ENCODE data around the gene TEX14.
"Not testable (repeated sequence)": the region's sequence is repeated elsewhere in the genome, so short reads cannot be mapped to it uniquely, and the experiment has no call there.

TEX14 gene

DNA sequence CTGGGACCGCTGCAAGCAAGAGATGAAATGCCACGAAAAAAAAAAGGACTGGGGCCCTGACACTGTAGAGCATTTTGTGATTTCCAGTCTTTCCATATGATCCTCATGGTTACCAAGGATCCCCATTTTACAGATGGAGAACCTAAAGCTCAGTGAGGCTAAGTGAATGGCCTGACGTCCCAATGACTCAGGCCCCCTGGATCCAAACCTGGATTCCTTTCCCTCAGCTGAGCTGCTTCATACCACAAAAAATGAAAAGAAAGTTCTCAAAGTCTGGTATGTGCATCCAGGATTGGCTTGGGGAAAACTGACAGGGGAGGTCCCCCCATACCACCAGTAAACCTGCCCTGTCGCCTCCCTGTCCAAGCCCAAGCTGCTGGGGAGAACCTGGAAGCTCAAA, 80.5 kb downstream of the TEX14 start:
- DNase-seq (ENCODE audit: low read depth) = no peak

DNA sequence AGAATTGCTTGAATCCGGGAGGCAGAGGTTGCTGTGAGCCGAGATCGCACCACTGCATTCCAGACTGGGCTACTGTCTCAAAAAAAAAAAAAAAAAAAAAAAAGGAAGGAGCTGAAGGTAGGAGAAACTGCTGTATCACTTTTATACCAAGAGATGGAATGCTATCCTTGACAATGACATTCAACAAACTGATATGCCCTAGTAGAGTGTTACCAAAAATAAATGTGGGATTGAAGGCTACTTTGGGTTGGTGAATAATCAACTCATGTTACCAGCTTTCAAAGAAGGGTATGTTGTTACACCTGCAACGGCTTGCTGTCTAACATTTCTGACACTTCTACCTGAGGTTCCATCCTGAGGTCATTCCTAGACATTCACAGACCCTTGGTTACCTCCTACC, 84.9 kb downstream of the TEX14 start:
- no peak for DNase-seq (ENCODE audit: low read depth)

DNA sequence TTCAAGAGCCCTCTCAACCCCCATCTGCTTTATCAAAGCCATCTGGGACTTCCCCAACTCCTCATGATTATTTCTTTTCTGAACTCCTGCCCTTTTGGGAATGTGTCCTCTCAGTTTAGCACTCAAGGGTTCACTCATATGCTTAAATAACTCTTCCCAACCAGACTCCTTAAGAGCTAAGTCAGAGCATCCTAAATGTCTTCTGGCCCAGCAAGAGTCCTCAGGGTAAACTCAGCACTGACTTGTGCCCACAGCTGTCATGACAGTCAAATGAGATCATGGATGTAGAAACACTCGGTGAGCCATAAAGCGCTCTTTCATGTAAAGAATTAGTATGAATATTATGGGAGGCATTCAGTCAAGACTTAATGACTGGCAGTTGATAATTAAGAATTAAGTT, 85.9 kb downstream of the TEX14 start:
- DNase-seq (ENCODE audit: low read depth) = no peak

DNA sequence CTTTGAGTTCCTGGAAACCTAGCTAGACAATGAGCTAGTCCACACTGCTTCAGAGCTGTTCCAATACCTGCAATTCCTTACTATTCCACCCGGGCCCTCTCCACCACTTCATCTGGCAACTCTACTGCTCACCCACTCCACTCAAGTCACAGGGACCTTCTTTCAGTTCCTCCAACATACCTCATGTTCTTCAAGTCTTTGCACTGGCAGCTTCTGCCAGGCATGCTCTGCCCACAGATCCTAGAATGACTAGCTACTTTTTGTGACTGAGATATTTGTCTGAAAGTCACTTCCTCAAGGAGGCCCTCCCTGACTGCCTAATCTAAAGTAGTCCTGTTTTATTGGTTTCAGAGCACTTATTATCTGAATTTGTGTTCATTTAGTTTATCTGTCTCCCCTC, 86.4 kb downstream of the TEX14 start:
- DNase-seq (ENCODE audit: low read depth) = no peak

DNA sequence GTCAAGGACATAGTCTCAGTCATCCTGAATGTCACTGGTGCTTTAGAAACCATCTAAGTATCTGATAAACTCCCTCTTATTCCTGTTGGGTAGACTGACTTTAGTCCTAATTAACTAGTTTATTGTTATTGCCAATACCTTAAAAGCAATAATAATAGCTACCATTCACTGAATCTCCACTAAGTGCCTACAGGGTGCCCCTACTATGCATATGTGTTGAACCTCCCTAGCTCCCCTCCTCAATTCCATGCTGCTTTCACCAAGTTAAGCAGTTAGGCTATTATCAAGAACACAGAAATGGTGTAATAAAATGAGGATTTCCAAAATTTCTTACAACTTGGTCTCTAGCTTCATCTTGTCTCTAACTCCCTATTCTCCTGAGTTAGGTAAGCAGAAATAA, 89.9 kb downstream of the TEX14 start:
- DNase-seq (ENCODE audit: low read depth) = no peak

DNA sequence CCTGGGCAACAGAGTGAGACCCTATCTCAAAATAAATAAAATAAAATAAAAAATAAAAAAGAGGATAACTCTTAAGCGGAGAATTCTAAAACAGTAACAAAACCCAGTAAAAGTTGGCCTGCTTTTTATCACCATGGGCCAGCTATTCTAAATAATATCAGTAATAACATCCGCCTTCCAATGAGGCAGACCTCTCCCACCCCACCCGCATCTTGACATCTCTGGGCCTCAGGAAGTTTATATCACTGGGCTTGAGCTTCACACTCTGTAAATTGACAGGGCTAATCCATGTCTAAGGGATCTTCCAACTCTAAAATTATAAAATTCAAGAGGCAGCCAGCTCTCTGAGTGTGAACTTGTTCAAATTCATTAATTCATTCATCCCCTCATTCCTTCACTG, 94.5 kb downstream of the TEX14 start:
- DNase-seq (ENCODE audit: low read depth) = no peak

DNA sequence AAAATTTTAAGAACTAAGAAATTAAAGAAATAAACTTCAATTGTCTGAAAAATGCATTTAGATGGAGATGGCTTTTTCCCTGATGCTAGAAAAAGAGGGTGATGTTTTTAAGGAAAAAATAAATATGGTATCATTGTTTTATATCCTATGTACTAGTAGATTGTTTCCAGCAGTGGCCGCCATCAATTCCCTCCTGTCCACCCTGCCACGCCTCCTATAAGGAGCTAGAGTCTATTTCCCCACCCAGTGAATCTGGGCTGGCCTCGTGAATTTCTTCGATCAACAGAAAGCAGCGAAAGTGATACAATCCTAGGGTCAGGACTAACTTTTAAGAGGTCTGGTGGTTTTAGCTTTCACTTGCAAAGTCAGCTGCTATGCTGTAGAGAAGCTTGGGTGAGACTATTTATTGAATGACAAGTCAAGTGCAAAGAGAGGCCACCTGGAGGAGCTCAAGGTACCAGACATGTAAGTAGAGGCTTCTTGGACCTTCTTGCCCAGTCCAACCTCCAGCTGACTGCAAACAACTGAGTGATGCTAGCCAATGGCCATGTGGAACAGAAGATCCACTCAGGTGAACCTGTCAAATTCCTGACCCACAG, 96.6 kb downstream of the TEX14 start:
- DNase-seq (ENCODE audit: low read depth) = no peak

DNA sequence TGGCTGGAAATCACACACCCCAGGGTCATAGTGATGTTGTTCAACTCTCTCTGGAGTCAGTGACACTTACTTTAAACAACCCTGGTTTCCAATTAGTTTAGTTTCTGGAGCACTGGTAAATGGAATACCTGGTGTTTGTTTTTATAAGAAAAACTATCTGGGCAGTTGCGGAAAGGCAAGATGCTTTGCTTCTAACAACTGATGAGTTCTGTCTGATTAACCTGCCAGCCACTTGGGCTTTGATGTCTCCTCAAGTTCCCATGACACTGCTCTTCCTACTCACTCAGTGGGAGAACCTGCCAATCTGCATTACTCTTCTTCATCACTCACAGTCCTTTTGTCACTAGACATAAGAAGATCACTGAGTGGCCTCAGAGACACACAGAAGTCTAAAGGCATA, 98.7 kb downstream of the TEX14 start:
- DNase-seq (ENCODE audit: low read depth) = no peak

DNA sequence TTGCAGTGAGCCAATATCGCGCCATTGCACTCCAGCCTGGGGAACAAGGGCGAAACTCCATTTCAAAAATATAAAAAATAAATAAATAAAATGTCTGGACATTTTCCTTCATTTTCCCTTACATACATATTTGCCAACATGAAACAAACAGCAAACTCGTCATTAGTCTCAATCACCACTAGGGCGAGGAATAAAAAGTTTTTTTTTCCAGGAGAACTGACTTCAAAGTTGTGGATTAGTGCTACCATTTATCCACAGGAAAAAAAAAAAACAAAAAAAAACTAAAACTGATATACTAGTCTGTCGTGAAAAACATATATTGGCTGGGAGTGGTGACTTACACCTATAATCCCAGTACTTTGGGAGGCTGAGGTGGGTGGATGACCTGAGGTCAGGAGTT, 100.4 kb downstream of the TEX14 start:
- no peak for DNase-seq (ENCODE audit: low read depth)

DNA sequence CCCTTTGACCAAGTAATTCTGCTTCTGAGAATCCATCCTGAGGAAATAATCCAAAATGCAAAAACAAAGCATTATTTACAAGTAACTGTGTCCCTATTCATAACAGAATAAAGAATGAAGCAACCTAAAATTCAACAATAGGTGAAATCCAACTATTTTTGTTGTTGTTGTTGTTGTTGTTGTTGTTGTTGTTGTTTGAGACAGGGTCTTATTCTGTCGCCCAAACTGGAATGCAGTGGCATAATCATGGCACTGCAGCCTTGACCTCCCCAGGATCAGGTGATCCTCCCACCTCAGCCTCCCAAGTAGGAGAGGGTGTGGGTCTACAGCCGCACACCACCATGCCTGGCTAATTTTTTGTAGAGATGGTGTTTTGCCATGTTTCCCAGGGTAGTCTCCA, 101.5 kb downstream of the TEX14 start:
- no peak for DNase-seq (ENCODE audit: low read depth)

DNA sequence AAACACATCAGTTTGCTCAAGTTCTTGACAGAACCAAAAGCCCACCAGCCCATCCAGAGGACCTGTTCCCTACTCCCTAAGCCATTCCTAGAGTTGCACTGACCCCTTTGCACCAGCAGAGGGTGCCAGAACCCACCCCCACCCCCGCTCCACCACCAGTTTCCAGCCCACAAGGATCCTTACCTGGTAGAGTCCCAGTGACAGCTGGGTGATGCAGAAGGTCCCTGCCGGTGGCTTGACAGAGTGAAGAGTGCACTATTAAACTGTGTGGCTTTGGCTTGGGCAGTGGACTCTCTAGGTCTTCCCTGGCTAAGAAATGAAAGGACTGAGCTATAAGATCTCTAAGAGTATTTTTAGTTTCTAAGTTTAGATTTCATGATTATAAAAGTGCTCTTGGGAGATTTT, 104.1 kb downstream of the TEX14 start:
- peak; percentile 45 for DNase-seq (ENCODE audit: low read depth)

DNA sequence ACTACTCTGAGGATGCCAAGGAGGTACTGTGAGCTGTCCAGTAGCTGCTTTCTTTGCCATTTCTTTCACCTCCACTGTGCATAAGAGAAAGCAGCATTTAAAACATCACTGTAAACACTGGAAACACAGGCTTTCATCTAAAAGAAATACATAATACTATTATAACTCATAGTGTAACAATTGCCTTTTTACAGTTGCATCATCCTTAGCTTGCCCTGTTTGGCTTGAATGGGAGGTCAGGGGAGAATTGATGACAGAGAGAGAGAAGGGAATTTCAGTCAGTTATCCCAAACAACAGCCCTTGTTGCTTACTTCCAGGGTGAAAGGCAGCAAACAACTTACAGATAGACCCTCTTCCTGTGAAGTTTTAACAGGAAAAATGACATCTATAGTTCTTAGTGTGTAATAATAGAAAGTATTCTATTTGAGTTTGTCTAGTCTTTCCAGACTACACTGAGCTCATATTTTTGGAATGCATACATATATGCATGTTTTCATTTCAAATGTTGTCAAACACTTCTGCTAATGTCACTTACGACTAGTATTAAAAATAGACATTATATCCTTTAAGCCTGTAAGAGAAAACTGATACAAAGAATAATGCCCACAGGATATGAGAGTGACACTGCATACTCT, 105.7 kb downstream of the TEX14 start:
- no peak for DNase-seq (ENCODE audit: low read depth)

DNA sequence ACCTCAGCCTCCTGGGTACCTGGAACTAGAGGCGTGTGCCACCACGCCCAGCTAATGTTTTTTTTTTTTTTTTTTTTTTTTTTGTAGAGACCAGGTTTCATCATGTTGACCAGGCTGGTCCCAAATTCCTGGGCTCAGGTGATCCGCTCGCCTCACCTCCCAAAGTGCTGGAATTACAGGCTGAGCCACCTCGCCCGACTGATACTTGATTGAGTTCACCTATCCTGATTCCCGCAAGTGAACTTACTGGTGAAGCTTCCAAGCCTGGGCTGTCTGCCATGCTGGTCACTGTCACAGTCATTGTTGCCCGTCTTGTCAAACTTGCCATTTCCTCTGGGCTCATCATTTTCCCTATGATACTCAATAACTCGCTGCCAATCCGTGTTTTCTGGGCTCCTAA, 106.3 kb downstream of the TEX14 start:
- DNase-seq (ENCODE audit: low read depth) = no peak

DNA sequence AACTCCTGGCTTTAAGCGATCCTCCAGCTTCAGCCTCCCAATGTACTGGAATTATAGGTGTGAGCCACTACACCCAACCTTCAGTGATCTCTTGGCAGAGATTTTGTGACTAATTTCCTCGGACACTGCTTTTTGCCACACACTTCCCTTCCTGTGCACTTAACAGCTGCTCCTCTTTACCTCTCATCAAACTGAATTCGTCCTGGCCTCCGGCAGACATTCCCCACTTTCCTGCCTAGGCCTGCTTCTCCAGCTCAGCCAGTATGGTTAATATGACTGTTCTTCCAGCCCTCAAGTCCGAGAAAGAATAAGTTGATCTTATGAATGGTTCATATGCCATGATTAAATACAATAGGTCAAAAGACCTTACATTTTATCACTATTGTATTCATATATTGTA, 108.4 kb downstream of the TEX14 start:
- DNase-seq (ENCODE audit: low read depth) = no peak

DNA sequence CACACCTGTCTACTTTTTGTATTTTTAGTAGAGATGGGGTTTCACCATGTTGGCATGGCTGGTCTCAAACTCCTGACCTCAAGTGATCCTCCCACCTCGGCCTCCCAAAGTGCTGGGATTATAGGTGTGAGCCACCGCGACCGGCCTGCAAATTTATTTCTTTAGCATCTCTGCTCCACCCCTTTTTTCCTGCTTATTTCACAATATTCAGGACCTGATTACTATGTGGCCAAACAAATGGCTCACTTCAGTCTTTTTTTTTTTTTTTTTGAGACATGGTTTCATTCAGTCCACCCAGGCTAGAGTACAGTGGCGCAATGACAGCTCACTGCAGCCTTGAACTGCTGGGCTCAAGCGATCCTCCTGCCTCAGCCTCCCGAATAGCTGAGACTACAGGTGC, 109.1 kb downstream of the TEX14 start:
- not testable (repeated sequence) for DNase-seq (ENCODE audit: low read depth)

DNA sequence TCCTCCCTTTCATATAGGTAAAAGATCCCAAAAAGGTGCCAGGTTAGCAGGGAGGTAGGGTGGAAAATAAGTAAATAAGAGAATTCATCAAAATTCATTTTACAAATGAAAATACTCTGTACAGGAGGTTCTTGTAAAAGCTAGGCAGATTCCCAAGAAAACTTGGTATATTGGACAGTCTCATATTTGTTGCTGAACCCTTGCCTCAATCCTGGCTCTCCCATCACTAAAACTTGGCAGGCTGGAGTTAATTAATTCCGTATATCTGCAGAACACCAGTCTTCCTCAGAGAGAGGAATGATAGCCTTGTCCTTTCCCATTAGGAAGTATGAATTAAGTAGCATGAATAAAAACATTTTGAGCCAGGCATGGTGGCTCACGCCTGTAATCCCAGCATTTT, 111.2 kb downstream of the TEX14 start:
- no peak for DNase-seq (ENCODE audit: low read depth)

DNA sequence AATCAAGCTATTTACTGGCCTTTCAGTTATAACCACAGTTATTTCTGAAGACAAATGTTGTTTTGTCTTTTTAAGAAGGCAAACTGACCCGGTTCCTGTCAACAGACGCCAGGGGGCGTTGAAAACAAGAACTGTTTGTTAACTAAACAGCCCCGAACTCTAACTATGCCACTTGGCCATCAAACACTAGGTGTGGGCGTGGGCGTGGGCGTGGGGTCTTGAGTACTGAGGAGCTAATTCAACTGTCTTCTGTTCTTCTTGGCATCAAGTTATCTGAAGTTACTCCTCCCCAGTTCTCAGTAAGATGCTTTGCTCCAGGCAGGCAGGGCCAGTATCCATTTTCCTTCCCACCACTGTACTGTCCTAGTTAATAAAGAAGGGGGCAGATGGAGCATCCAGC, 114.1 kb downstream of the TEX14 start:
- DNase-seq (ENCODE audit: low read depth) = peak; percentile 2

DNA sequence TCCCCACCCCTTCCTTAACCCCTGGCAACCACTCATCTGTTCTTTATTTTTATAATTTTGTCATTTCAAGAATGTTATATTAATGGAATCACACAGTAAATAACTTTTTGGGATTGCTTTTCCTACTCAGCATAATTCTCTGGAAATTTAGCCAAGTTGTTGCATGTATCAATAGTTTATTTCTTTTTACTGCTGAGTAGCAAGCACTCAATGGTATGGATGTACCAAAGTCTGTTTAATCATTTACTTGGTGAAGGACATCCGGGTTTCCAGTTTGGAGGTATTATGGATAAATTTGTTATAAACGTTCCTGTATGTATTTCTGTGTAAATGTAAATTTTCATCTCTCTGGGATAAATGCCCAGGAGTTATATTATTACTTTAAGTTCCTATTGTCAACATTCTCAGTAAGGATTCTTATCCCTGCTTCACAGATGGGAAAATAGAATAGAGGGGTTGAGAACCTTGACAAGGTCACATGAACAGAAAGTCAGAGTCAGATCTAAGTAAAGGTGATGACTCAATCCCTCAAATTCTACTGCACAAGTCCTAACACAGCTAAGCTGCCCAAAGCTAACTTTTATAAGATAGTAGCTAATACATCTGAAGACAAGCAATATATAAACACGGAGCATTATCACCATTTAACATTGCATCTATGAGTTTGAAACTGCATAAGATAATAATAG, 115.0 kb downstream of the TEX14 start:
- no peak for DNase-seq (ENCODE audit: low read depth)

DNA sequence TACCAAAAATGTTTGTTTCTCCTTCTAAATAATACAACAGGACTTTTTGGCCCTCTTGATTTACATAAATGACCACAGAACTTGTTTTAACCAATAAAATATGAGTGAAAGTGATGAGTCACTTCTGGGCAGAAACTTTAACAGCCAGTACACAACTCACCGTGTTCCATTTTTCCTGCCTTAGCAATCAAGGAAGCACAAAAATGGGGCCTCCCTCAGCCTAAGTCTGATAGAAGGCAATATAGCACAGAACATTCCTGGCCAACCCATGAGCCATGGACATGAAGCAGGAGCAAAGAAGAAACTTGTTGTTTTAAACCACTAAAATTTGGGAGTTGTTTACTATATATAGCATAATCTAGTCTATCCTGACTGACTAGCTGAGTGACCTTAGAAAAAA, 116.3 kb downstream of the TEX14 start:
- no peak for DNase-seq (ENCODE audit: low read depth)

DNA sequence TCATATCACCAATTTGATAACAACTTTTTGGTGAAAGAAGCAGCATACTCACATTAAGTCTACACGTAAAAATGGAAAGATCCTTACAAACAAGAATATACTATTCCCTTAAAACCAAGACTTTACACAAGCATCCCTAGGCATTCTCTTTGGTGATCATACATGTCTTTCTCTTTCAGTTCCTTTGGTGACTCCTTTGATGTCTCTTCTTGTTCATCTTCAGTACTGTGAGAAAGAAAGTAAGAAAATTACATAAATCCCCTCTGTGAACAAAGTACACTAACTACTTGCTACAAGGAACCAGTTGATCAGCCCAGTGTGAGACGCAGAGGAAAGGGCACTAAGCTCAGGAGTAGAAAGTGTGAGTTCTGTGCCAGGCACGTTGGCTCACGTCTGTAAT, 117.8 kb downstream of the TEX14 start:
- DNase-seq (ENCODE audit: low read depth) = no peak

DNA sequence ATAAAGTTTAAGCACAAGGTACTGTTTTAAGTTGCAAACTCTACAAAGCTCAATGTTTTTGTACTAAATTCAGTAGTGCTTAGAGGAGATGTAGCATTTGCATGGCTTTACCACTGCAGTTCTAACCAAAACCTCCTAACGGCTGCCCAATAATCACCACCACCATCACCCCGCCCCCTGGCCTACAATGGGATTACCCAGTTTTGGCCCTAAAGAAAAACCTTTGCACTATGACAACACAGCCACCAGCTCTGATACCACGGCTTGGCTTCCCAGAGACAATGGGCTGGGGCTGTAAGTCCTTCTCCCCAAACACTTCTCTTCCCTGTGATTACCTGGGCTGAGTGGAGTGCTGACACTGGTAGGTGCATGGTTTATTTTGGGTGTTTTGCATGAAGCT, 119.0 kb downstream of the TEX14 start:
- no peak for DNase-seq (ENCODE audit: low read depth)

DNA sequence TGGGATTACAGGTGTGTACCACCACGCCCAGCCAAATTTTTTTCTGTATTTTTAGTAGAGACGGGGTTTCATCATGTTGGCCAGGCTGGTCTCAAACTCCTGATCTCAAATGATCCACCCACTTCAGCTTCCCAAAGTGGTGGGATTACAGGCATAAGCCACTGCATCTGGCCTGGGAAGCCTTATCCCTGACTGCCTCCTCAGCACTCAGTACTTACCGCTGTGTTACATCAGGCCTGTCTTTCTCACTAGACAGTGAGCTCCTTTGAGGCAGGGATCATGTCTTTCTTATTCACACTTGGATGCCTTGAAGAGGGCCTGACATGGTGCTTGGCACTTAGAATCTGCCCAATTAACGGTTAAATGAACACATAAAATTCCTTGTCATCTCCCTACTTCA, 121.1 kb downstream of the TEX14 start:
- DNase-seq (ENCODE audit: low read depth) = no peak

DNA sequence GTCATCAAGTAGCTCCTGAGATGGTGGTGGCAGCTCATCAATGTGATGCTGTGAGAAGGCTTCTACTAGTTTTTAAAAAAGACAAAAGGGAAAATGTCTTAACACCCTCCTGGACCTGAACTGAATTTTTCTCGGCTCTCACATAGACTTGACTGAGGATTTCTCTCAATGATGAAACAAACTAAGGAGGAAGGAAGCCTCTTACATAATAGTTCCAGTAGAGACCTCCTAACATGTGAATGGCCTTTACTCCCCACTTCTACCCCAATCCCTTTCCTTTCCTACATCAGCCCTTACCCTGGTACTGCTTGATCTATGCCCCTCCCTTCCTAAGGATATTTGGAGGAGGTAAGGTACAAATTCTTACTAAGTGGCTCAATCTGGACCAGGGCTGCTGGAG, 122.6 kb downstream of the TEX14 start:
- no peak for DNase-seq (ENCODE audit: low read depth)
